WTC11 (cell line): ENCODE results near the gene PRPSAP1. TPM values are rescaled to one million over a fixed set of nuclear protein-coding genes. Genes with fewer than 3 reads are reported as not detected.

ENCODE experiments used
- AR ChIP-seq: fragments of 250-450 bp; sonication (Bioruptor Pico); IDR thresholded peaks from 2 replicates; pipeline ENCODE4 v1.9.0; 2021; ENCODE audit warnings: mild to moderate bottlenecking
- ATF3 ChIP-seq: sonication (generic); formaldehyde crosslinking; conservative IDR thresholded peaks from 2 replicates; pipeline ENCODE4 v1.8.1; 2022; ENCODE audit warnings: mild to moderate bottlenecking, missing genetic modification reagents
- CREM ChIP-seq: sonication (generic); formaldehyde crosslinking; IDR thresholded peaks from 2 replicates; pipeline ENCODE4 v1.8.1; 2022; ENCODE audit warnings: mild to moderate bottlenecking, missing genetic modification reagents, moderate library complexity
- CTCF ChIP-seq: fragments of 200-600 bp; IDR thresholded peaks from 2 replicates; pipeline ENCODE4 v1.8.0; 2022; ENCODE audit warnings: antibody characterized with exemption
- E2F4 ChIP-seq: sonication (generic); formaldehyde crosslinking; IDR thresholded peaks from 2 replicates; pipeline ENCODE4 v1.8.1; 2022; ENCODE audit warnings: low read depth, mild to moderate bottlenecking, moderate library complexity, missing genetic modification reagents, borderline replicate concordance
- ETV6 ChIP-seq: sonication (generic); formaldehyde crosslinking; IDR thresholded peaks from 2 replicates; pipeline ENCODE4 v1.8.1; 2022; ENCODE audit warnings: mild to moderate bottlenecking, missing genetic modification reagents
- GABPB1 ChIP-seq: sonication (generic); formaldehyde crosslinking; IDR thresholded peaks from 2 replicates; pipeline ENCODE4 v1.8.1; 2023; ENCODE audit warnings: mild to moderate bottlenecking, missing genetic modification reagents
- GRHL2 ChIP-seq: fragments of 250-450 bp; sonication (Bioruptor Pico); IDR thresholded peaks from 2 replicates; pipeline ENCODE4 v1.8.0; 2022; ENCODE audit warnings: mild to moderate bottlenecking, moderate library complexity; ENCODE audit not compliant: insufficient replicate concordance, severe bottlenecking
- IRF2 ChIP-seq: sonication (generic); formaldehyde crosslinking; IDR thresholded peaks from 2 replicates; pipeline ENCODE4 v1.8.0; 2022; ENCODE audit warnings: low read depth, missing genetic modification reagents, borderline replicate concordance
- NFE2L1 ChIP-seq: sonication (generic); formaldehyde crosslinking; IDR thresholded peaks from 2 replicates; pipeline ENCODE4 v1.8.1; 2023; ENCODE audit warnings: missing genetic modification reagents
- NFYB ChIP-seq: sonication (generic); formaldehyde crosslinking; conservative IDR thresholded peaks from 2 replicates; pipeline ENCODE4 v1.8.0; 2022; ENCODE audit warnings: low read depth, missing genetic modification reagents
- NR3C1 ChIP-seq: sonication (generic); formaldehyde crosslinking; conservative IDR thresholded peaks from 2 replicates; pipeline ENCODE4 v1.8.1; 2023; ENCODE audit warnings: low read depth, mild to moderate bottlenecking, missing genetic modification reagents
- RELA ChIP-seq: sonication (generic); formaldehyde crosslinking; IDR thresholded peaks from 2 replicates; pipeline ENCODE4 v1.8.1; 2022; ENCODE audit warnings: missing genetic modification reagents, mild to moderate bottlenecking, borderline replicate concordance
- SMAD3 ChIP-seq: sonication (generic); formaldehyde crosslinking; IDR thresholded peaks from 2 replicates; pipeline ENCODE4 v1.8.0; 2022; ENCODE audit warnings: missing genetic modification reagents, mild to moderate bottlenecking, borderline replicate concordance
- TEAD4 ChIP-seq: sonication (generic); formaldehyde crosslinking; IDR thresholded peaks from 2 replicates; pipeline ENCODE4 v1.8.0; 2022; ENCODE audit warnings: mild to moderate bottlenecking, missing genetic modification reagents
- USF1 ChIP-seq: sonication (generic); formaldehyde crosslinking; IDR thresholded peaks from 2 replicates; pipeline ENCODE4 v1.8.0; 2022; ENCODE audit warnings: mild to moderate bottlenecking, missing genetic modification reagents
- ZMAT4 ChIP-seq: fragments of 250-450 bp; sonication (Bioruptor Pico); IDR thresholded peaks from 2 replicates; pipeline ENCODE4 v1.9.0; 2021; ENCODE audit warnings: mild to moderate bottlenecking
- ZNF121 ChIP-seq: sonication (generic); formaldehyde crosslinking; IDR thresholded peaks from 2 replicates; pipeline ENCODE4 v1.8.0; 2023; ENCODE audit warnings: missing genetic modification reagents
- ZNF263 ChIP-seq: sonication (generic); formaldehyde crosslinking; IDR thresholded peaks from 2 replicates; pipeline ENCODE4 v1.8.1; 2022; ENCODE audit warnings: low read depth, mild to moderate bottlenecking, moderate library complexity, missing genetic modification reagents
- ZNF416 ChIP-seq: fragments of 250-450 bp; sonication (Bioruptor Pico); IDR thresholded peaks from 2 replicates; pipeline ENCODE4 v1.9.0; 2021; ENCODE audit warnings: mild to moderate bottlenecking, inconsistent platforms
- ZNF671 ChIP-seq: fragments of 250-450 bp; sonication (Bioruptor Pico); IDR thresholded peaks from 2 replicates; pipeline ENCODE4 v1.8.0; 2021; ENCODE audit warnings: mild to moderate bottlenecking
- total RNA-seq: library from RNA; stranded (reverse); gene quantifications from 3 replicates; pipeline ENCODE4 v1.2.3, GENCODE V29; 2021
- TF ChIP-seq, protein P1 (sequence below): sonication (generic); formaldehyde crosslinking; IDR thresholded peaks from 2 replicates; pipeline ENCODE4 v1.8.1; 2023; ENCODE audit warnings: mild to moderate bottlenecking, missing genetic modification reagents
- TF ChIP-seq, protein P2 (sequence below): sonication (generic); formaldehyde crosslinking; IDR thresholded peaks from 2 replicates; pipeline ENCODE4 v1.8.1; 2022; ENCODE audit warnings: mild to moderate bottlenecking, missing genetic modification reagents, moderate library complexity, borderline replicate concordance
- TF ChIP-seq, protein P3 (sequence below): sonication (generic); formaldehyde crosslinking; IDR thresholded peaks from 2 replicates; pipeline ENCODE4 v1.8.0; 2022; ENCODE audit warnings: mild to moderate bottlenecking, missing genetic modification reagents
- TF ChIP-seq, protein P4 (sequence below): sonication (generic); formaldehyde crosslinking; IDR thresholded peaks from 2 replicates; pipeline ENCODE4 v1.8.0; 2022; ENCODE audit warnings: mild to moderate bottlenecking, missing genetic modification reagents

PRPSAP1 gene
- total RNA-seq, 1 experiment from 2014 or later: 56.5 TPM

DNA sequence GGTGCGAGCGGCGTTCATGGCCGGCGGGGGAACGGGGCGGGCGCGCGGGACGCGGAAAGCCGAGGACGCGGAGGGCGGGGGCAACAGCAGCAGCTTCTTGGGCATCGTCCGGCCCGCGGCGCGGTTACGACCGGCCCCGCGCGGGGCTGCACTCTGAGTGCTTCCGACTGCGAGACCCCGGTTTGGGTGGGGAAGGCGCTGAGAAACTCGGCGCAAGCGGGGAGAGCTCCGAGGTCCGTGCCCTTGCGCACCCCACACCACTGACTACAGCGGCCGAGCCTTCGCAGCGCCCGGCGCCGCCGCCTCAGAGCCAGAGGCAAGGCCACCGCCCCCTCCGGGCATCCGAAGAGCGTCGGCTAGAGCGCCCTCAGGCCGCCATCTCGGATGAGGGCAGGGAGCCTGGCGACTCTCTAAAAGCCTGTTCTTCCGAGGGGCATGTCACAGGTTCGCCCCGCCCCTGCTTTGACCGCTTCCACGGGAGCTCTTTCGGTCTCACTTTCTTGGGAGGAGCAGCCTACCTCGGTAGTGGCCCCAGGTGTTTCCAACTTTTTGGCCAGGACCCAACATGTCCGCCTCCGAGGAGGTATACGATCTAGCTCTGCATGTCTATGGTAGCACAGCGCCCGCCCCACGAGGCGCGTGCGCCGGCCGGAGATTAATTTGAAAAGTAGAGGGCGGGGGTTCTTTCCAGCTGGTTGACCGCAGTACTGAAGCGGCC is at the start of gene PRPSAP1 (continued):
- TF ChIP-seq RELA: no peak
- peak; percentile 40; the same call in 1 of the 2 replicates for TF ChIP-seq USF1 (CRISPR knock-in tag)
- peak; percentile 84 for TF ChIP-seq SMAD3 (CRISPR knock-in tag)
- TF ChIP-seq AR (CRISPR knock-in tag): no peak
- TF ChIP-seq, protein P1, sequence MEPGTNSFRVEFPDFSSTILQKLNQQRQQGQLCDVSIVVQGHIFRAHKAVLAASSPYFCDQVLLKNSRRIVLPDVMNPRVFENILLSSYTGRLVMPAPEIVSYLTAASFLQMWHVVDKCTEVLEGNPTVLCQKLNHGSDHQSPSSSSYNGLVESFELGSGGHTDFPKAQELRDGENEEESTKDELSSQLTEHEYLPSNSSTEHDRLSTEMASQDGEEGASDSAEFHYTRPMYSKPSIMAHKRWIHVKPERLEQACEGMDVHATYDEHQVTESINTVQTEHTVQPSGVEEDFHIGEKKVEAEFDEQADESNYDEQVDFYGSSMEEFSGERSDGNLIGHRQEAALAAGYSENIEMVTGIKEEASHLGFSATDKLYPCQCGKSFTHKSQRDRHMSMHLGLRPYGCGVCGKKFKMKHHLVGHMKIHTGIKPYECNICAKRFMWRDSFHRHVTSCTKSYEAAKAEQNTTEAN (CRISPR knock-in tag): no peak
- peak; percentile 33 for TF ChIP-seq ETV6 (CRISPR knock-in tag)
- TF ChIP-seq, protein P2, sequence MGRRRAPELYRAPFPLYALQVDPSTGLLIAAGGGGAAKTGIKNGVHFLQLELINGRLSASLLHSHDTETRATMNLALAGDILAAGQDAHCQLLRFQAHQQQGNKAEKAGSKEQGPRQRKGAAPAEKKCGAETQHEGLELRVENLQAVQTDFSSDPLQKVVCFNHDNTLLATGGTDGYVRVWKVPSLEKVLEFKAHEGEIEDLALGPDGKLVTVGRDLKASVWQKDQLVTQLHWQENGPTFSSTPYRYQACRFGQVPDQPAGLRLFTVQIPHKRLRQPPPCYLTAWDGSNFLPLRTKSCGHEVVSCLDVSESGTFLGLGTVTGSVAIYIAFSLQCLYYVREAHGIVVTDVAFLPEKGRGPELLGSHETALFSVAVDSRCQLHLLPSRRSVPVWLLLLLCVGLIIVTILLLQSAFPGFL (CRISPR knock-in tag): peak; percentile 22; the same call in 1 of the 2 replicates
- TF ChIP-seq ATF3 (CRISPR knock-in tag): no peak
- TF ChIP-seq NFE2L1 (CRISPR knock-in tag): no peak
- no peak for TF ChIP-seq CTCF
- no peak for TF ChIP-seq NR3C1
- TF ChIP-seq, protein P3, sequence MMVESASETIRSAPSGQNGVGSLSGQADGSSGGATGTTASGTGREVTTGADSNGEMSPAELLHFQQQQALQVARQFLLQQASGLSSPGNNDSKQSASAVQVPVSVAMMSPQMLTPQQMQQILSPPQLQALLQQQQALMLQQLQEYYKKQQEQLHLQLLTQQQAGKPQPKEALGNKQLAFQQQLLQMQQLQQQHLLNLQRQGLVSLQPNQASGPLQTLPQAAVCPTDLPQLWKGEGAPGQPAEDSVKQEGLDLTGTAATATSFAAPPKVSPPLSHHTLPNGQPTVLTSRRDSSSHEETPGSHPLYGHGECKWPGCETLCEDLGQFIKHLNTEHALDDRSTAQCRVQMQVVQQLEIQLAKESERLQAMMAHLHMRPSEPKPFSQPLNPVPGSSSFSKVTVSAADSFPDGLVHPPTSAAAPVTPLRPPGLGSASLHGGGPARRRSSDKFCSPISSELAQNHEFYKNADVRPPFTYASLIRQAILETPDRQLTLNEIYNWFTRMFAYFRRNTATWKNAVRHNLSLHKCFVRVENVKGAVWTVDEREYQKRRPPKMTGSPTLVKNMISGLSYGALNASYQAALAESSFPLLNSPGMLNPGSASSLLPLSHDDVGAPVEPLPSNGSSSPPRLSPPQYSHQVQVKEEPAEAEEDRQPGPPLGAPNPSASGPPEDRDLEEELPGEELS (CRISPR knock-in tag): peak; percentile 75
- TF ChIP-seq GABPB1 (CRISPR knock-in tag): peak; percentile 71; the same call in 1 of the 2 replicates
- TF ChIP-seq, protein P4, sequence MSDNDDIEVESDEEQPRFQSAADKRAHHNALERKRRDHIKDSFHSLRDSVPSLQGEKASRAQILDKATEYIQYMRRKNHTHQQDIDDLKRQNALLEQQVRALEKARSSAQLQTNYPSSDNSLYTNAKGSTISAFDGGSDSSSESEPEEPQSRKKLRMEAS (CRISPR knock-in tag): peak; percentile 89
- TF ChIP-seq GRHL2 (CRISPR knock-in tag): no peak
- no peak for TF ChIP-seq ZNF121 (CRISPR knock-in tag)
- TF ChIP-seq CREM (CRISPR knock-in tag): peak; percentile 40; the same call in 1 of the 2 replicates
- no peak for TF ChIP-seq IRF2 (CRISPR knock-in tag)
- TF ChIP-seq ZNF416 (CRISPR knock-in tag): no peak
- 0 out of 2 replicates have a peak, but pooled peaks have one; percentile 20 for TF ChIP-seq E2F4 (CRISPR knock-in tag)
- no peak for TF ChIP-seq ZNF671 (CRISPR knock-in tag)
- no peak for TF ChIP-seq TEAD4 (CRISPR knock-in tag)
- TF ChIP-seq ZMAT4: no peak
- no peak for TF ChIP-seq NFYB (CRISPR knock-in tag)
- no peak for TF ChIP-seq ZNF263 (CRISPR knock-in tag)
